ENCODE data around the gene STOM. TPM values are rescaled to one million over a fixed set of nuclear protein-coding genes. Genes with fewer than 3 reads are reported as not detected.

The STOM gene
- total RNA-seq, 1 experiment from 2014 or later: 22.4 TPM

DNA sequence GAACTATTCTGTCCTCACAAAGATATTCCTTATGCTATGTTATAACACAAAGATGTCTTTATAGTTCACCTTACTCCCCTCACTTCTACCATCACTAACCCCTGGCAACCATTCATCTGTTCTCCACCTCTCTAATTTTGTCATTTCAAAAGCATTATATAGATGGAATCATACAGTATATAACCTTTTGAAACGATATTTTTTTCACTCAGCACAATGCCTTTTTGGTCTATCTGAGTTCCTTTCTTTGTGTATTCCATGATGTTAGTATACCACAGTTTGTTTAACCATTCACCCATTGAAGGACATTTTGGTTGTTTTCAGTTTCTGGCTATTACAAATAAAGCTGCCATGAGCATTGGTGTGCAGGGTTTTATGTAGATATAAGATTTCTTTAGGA lies 35.8 kb upstream of the STOM start:
- Histone ChIP-seq H3K27ac (ENCODE audit: low read depth, low read length) (no peak overlapping the region), H4K20me1 (ENCODE audit: insufficient read depth) (no peaks in the 10 kb centered on the region), H3K9ac (ENCODE audit: low read length) (no peak overlapping the region), H3K9me3 (ENCODE audit: control insufficient read depth in 1 of 2, insufficient read depth in 1 of 2, low read depth in 1 of 2, low read length in 2 of 2) (no peaks in the 10 kb centered on the region), H3K79me2 (ENCODE audit: insufficient read depth, low read length) (no peaks in the 10 kb centered on the region), H3K4me3 (replicated peaks in 1 of 2; ENCODE audit: low read depth in 1 of 2, low read length in 2 of 2) (no peak overlapping the region), H3K4me2 (ENCODE audit: low read length) (no peak overlapping the region), H3K4me1 (ENCODE audit: control insufficient read depth in 1 of 2, insufficient read depth in 2 of 2, low read length in 2 of 2) (no peaks in the 10 kb centered on the region), H2AFZ (ENCODE audit: low read depth, low read length, poor library complexity, severe bottlenecking) (no peak overlapping the region), H3K36me3 (ENCODE audit: control insufficient read depth in 1 of 2, insufficient read depth in 2 of 2, low read length in 2 of 2) (no peaks in the 10 kb centered on the region), H3K27me3 (ENCODE audit: insufficient read depth, low read length) (no peaks in the 10 kb centered on the region), H3K9me2 (ENCODE audit: insufficient read depth) (no peaks in the 10 kb centered on the region)
- ATAC-seq (no peak), DNase-seq (ENCODE audit: low read depth, low spot score) (no peak)
- intact Hi-C loops (cut with micrococcal nuclease): no loop called here
- ChIA-PET POLR2A (no interaction called here), CTCF (no interaction called here), RAD21 (ENCODE audit: low non-redundant PET in 1 of 2, low total read pairs in 2 of 2, uncharacterized antibody in 2 of 2, unreplicated experiment in 2 of 2) (no interaction called here)
- no TSS peak for BruUV-seq (replicated peaks)
- TF ChIP-seq ELF1 (IDR thresholded peaks at IDR 0.05; ENCODE audit: borderline replicate concordance, low read depth) (no peak), EZH2 (IDR thresholded peaks at IDR 0.05) (no peak), TCF7L2 (IDR thresholded peaks at IDR 0.05; ENCODE audit: borderline replicate concordance, extremely low read depth, insufficient read depth, insufficient read length) (no peak), SRF (IDR thresholded peaks at IDR 0.05; ENCODE audit: low read depth) (no peak), CBX3 (IDR thresholded peaks at IDR 0.05; ENCODE audit: low read depth) (peak; percentile 47; the same call in 1 of the 2 replicates)

DNA sequence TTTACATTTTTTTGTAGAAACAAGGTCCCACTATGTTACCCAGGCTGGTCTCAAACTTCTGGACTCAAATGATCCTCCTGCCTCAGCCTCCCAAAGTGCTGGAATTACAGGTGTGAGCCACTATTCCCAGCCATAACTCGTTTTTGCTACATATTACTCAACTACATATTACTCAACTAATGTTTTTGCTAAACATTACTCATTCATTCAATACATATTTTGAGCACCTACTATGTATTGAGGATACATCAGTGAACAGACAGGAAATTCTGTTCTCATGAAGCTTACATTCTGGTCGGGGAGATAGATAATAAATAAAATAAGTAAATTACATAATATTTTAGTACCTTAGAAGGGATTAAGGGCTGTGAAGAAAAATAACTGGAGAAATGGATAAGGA lies 34.9 kb upstream of the STOM start:
- ChIA-PET CTCF (interaction anchor here (1.1 kb wide), 1 partner anchor 192 kb away, joined by 3 read pairs; no protein-coding TSS in a partner anchor), RAD21 (ENCODE audit: low non-redundant PET in 1 of 2, low total read pairs in 2 of 2, uncharacterized antibody in 2 of 2, unreplicated experiment in 2 of 2) (no interaction called here), POLR2A (no interaction called here)
- Histone ChIP-seq H3K9me2 (ENCODE audit: insufficient read depth) (no peaks in the 10 kb centered on the region), H3K9me3 (ENCODE audit: control insufficient read depth in 1 of 2, insufficient read depth in 1 of 2, low read depth in 1 of 2, low read length in 2 of 2) (no peaks in the 10 kb centered on the region), H4K20me1 (ENCODE audit: insufficient read depth) (no peaks in the 10 kb centered on the region), H3K4me1 (ENCODE audit: control insufficient read depth in 1 of 2, insufficient read depth in 2 of 2, low read length in 2 of 2) (peaks cover 0 to 3% of the 10 kb centered on the region in 2 experiments; a peak in 1 of 4 replicates), H3K9ac (ENCODE audit: low read length) (no peak overlapping the region), H3K4me2 (ENCODE audit: low read length) (no peak overlapping the region), H3K4me3 (replicated peaks in 1 of 2; ENCODE audit: low read depth in 1 of 2, low read length in 2 of 2) (no peak overlapping the region), H3K27me3 (ENCODE audit: insufficient read depth, low read length) (no peaks in the 10 kb centered on the region), H3K27ac (ENCODE audit: low read depth, low read length) (no peak overlapping the region), H3K36me3 (ENCODE audit: control insufficient read depth in 1 of 2, insufficient read depth in 2 of 2, low read length in 2 of 2) (no peaks in the 10 kb centered on the region), H3K79me2 (ENCODE audit: insufficient read depth, low read length) (no peaks in the 10 kb centered on the region), H2AFZ (ENCODE audit: low read depth, low read length, poor library complexity, severe bottlenecking) (no peak overlapping the region)
- no peak for ATAC-seq
- TF ChIP-seq FOSL1 (IDR thresholded peaks at IDR 0.05; ENCODE audit: low read depth) (no peak), ZNF274 (IDR thresholded peaks at IDR 0.05; ENCODE audit: low read depth, low read length) (no peak), EZH2 (IDR thresholded peaks at IDR 0.05) (no peak), RAD21 (IDR thresholded peaks at IDR 0.05; ENCODE audit: low read depth) (no peak)
- BruUV-seq (replicated peaks): no TSS peak
- intact Hi-C loops (cut with micrococcal nuclease): no loop called here
- no peak for DNase-seq (ENCODE audit: low read depth, low spot score)

Measured in HCT116 (cell line).